Trophoblast cell (in vitro differentiated cells and primary cell): ENCODE data around the gene PIM3.

Source experiments
- DNase-seq, 2 donors: peaks; one replicate each; pipeline ENCODE4 v3.0.0-alpha.2; 2016
- H2AFZ ChIP-seq: 2 replicates; pipeline ENCODE4 v1.6.1; 2013; ENCODE audit warnings: low read length, moderate library complexity, mild to moderate bottlenecking; ENCODE audit not compliant: insufficient read depth, poor library complexity
- H2AK5ac ChIP-seq: 2 replicates; pipeline ENCODE4 v1.6.1; 2013; ENCODE audit warnings: mild to moderate bottlenecking, low read length
- H2BK120ac ChIP-seq: 2 replicates; pipeline ENCODE4 v1.6.1; 2013; ENCODE audit warnings: low read length, mild to moderate bottlenecking, moderate library complexity; ENCODE audit not compliant: insufficient read depth, poor library complexity
- H2BK12ac ChIP-seq: 2 replicates; pipeline ENCODE4 v1.6.1; 2013; ENCODE audit warnings: mild to moderate bottlenecking, low read length, moderate library complexity
- H2BK5ac ChIP-seq: 2 replicates; pipeline ENCODE4 v1.6.1; 2013; ENCODE audit warnings: low read length, low read depth, moderate library complexity, mild to moderate bottlenecking; ENCODE audit not compliant: poor library complexity
- H3K14ac ChIP-seq: 2 replicates; pipeline ENCODE4 v1.6.1; 2013; ENCODE audit warnings: mild to moderate bottlenecking, low read length
- H3K18ac ChIP-seq: 2 replicates; pipeline ENCODE4 v1.6.1; 2013; ENCODE audit warnings: mild to moderate bottlenecking, low read length
- H3K23ac ChIP-seq: 2 replicates; pipeline ENCODE4 v1.6.1; 2013; ENCODE audit warnings: low read length
- H3K27ac ChIP-seq: 2 replicates; pipeline ENCODE4 v1.5.1; 2013; ENCODE audit warnings: low read depth, mild to moderate bottlenecking, inconsistent platforms, low read length, moderate library complexity
- H3K27me3 ChIP-seq: 2 replicates; pipeline ENCODE4 v1.6.1; 2013; ENCODE audit warnings: inconsistent platforms, mild to moderate bottlenecking, low read length, moderate library complexity; ENCODE audit not compliant: insufficient read depth
- H3K36me3 ChIP-seq, 2 experiments: 1 replicate in 1 of 2; 2 replicates in 1 of 2; pipeline ENCODE4 v1.6.1; 2013; ENCODE audit warnings: low read length in 2 of 2, mild to moderate bottlenecking in 2 of 2, moderate library complexity in 1 of 2; ENCODE audit not compliant: insufficient read depth in 2 of 2, control insufficient read depth in 1 of 2
- H3K4ac ChIP-seq: 2 replicates; pipeline ENCODE4 v1.6.1; 2013; ENCODE audit warnings: low read depth, mild to moderate bottlenecking, low read length, moderate library complexity
- H3K4me1 ChIP-seq, 2 experiments: 1 replicate in 1 of 2; 2 replicates in 1 of 2; pipeline ENCODE4 v1.6.1; 2013; ENCODE audit warnings: low read length in 2 of 2, mild to moderate bottlenecking in 2 of 2, moderate library complexity in 1 of 2; ENCODE audit not compliant: insufficient read depth in 2 of 2, control insufficient read depth in 1 of 2
- H3K4me2 ChIP-seq: 2 replicates; pipeline ENCODE4 v1.6.1; 2013; ENCODE audit warnings: inconsistent platforms, mild to moderate bottlenecking, low read length, moderate library complexity
- H3K4me3 ChIP-seq: 2 replicates; pipeline ENCODE4 v1.5.1; 2013; ENCODE audit warnings: mild to moderate bottlenecking, low read depth, low read length, inconsistent platforms
- H3K79me1 ChIP-seq: one replicate; pipeline ENCODE4 v1.6.1; 2013; ENCODE audit warnings: low read length
- H3K79me2 ChIP-seq: 2 replicates; pipeline ENCODE4 v1.6.1; 2013; ENCODE audit warnings: low read length, mild to moderate bottlenecking; ENCODE audit not compliant: control insufficient read depth, insufficient read depth, poor library complexity
- H3K9ac ChIP-seq: 2 replicates; pipeline ENCODE4 v1.6.1; 2013; ENCODE audit warnings: mild to moderate bottlenecking, low read length
- H3K9me3 ChIP-seq: 2 replicates; pipeline ENCODE4 v1.6.1; 2013; ENCODE audit warnings: low read depth, mild to moderate bottlenecking, control low read depth, inconsistent platforms, low read length; ENCODE audit not compliant: insufficient read depth
- H4K12ac ChIP-seq: 2 replicates; pipeline ENCODE4 v1.6.1; 2013; ENCODE audit warnings: low read depth, mild to moderate bottlenecking, low read length, moderate library complexity
- H4K8ac ChIP-seq: 2 replicates; pipeline ENCODE4 v1.6.1; 2013; ENCODE audit warnings: low read depth, mild to moderate bottlenecking, low read length, moderate library complexity
- H4K91ac ChIP-seq: one replicate; pipeline ENCODE4 v1.6.1; 2013; ENCODE audit warnings: low read depth, mild to moderate bottlenecking, low read length, moderate library complexity
- WGBS: extraction: QIAGEN DNeasy Blood & Tissue Kit; methylation state at CpG from one replicate; pipeline ENCODE4 v1.1.7; 2013; ENCODE audit warnings: missing lambda C conversion rate; ENCODE audit not compliant: insufficient read length, insufficient coverage; ENCODE audit errors: extremely low coverage; 5-methylcytosine and 5-hydroxymethylcytosine counted together

Gene PIM3

DNA sequence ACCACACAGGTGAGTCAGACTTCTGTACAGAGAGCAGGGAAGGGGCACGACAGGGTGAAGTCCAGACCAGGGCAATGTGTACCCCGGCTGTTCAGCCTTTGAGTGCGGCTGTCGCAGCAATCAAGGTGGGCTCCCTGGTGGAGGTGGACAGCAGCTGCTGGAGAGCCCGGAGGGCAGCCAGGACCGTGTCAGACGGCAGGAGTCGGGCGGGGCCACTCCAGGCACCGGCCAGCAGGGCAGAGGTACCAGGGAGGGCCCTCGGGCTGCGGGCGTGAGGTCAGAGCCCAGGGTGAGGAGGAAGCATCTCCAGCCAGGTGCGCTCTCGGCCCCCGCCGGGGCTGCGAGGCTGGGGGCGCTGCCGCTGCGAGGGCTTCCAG, 802 bp upstream of the PIM3 start:
- peak overlapping the region; percentile 90 for H3K14ac ChIP-seq
- peak overlapping the region; percentile 66 for H3K4ac ChIP-seq
- peak overlapping the region; percentile 64 for H2AFZ ChIP-seq
- peaks cover 17 to 27% of the 10 kb centered on the region in 2 experiments for H3K4me1 ChIP-seq
- peaks cover 25% of the 10 kb centered on the region for H3K79me2 ChIP-seq
- peak; percentile 89 to 93 for DNase-seq
- H4K12ac ChIP-seq, result peak overlapping the region; percentile 90
- peak overlapping the region; percentile 16 for H2BK12ac ChIP-seq
- H3K23ac ChIP-seq, result no peak overlapping the region
- peak overlapping the region; percentile 75 for H3K4me3 ChIP-seq
- H2BK120ac ChIP-seq, result peak overlapping the region; percentile 72
- H4K8ac ChIP-seq, result peak overlapping the region; percentile 95
- peak overlapping the region; percentile 74 for H2BK5ac ChIP-seq
- no CpG with 5 or more reads among the region's 21 CpGs for WGBS
- peak overlapping the region; percentile 11 for H2AK5ac ChIP-seq
- H3K4me2 ChIP-seq, result peak overlapping the region; percentile 74
- peaks cover 37% of the 10 kb centered on the region for H3K79me1 ChIP-seq
- peak overlapping the region; percentile 69 for H3K18ac ChIP-seq
- H3K9ac ChIP-seq, result peak overlapping the region; percentile 49
- peaks cover 2% of the 10 kb centered on the region for H3K9me3 ChIP-seq
- peaks cover 27 to 28% of the 10 kb centered on the region in 2 experiments for H3K36me3 ChIP-seq
- peak overlapping the region; percentile 78 for H3K27ac ChIP-seq
- peak overlapping the region; percentile 72 for H4K91ac ChIP-seq
- no peaks in the 10 kb centered on the region for H3K27me3 ChIP-seq

- H3K79me2 ChIP-seq, result peaks cover 27% of the 10 kb centered on the region
- H3K4me2 ChIP-seq, result peak overlapping the region; percentile 74
- peak overlapping the region; percentile 84 for H2BK120ac ChIP-seq
- peaks cover 2% of the 10 kb centered on the region for H3K9me3 ChIP-seq
- peak overlapping the region; percentile 92 for H3K4me3 ChIP-seq
- H3K9ac ChIP-seq, result peak overlapping the region; percentile 90
- H2AK5ac ChIP-seq, result no peak overlapping the region
- no peak overlapping the region for H3K23ac ChIP-seq
- H2BK5ac ChIP-seq, result peak overlapping the region; percentile 84
- H4K91ac ChIP-seq, result peak overlapping the region; percentile 90
- H3K4ac ChIP-seq, result peak overlapping the region; percentile 97
- peaks cover 39% of the 10 kb centered on the region for H3K79me1 ChIP-seq
- H3K27ac ChIP-seq, result peak overlapping the region; percentile 92
- peaks cover 31 to 32% of the 10 kb centered on the region in 2 experiments for H3K36me3 ChIP-seq
- no CpG with 5 or more reads among the region's 84 CpGs for whole genome bisulfite sequencing
- H4K12ac ChIP-seq, result no peak overlapping the region
- no peaks in the 10 kb centered on the region for H3K27me3 ChIP-seq
- no peak overlapping the region for H2AFZ ChIP-seq
- DNase-seq, result peak; percentile 70 to 79
- H3K4me1 ChIP-seq, result peaks cover 28 to 40% of the 10 kb centered on the region in 2 experiments
- H3K18ac ChIP-seq, result peak overlapping the region; percentile 97
- H2BK12ac ChIP-seq, result no peak overlapping the region
- H4K8ac ChIP-seq, result peak overlapping the region; percentile 57
- peak overlapping the region; percentile 89 for H3K14ac ChIP-seq
Measured at GRCh38 chr22:49961005-49961600, 531 bp downstream of the PIM3 start.

GRCh38 chr22:49961601-49962011, 1.0 kb downstream of the PIM3 start:
- peak overlapping the region; percentile 81 for H3K9ac ChIP-seq
- WGBS, result no CpG with 5 or more reads among the region's 49 CpGs
- no peak for DNase-seq

DNA sequence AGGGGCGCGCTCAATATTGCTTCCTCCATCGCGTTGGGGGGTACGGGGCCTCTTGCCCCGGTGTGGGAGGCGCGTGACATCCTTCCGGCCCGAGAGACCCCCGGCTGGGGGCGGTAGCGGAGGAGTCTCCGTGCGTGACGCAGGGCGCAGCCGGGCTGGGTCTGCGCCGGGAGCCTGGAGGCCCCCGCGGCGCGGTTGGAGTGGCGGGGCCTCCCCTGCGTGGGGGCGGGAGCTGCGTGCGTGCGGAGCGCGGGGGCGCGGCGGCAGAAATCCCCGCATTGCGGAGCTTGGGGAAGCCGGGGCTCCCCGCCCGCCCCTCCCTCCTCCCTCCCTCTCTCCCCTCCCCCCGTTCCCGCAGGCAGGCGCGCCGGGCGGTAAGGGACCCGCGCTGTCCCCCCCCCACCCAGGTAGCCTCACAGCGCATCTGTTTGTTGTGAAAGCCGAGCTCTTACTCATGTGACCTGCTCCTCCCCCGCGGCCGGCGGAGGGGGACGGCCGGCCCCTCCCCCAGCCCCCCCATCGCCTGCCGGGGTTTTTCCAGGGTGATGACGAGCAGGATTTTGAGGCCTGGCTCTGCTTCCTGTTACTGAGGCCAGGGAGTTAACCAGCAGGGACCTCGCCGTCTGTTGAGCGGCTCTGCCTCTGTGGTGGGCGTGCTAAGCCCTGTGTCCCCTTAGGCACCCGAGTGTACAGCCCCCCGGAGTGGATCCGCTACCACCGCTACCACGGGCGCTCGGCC, 1.6 kb downstream of the PIM3 start:
- peak overlapping the region; percentile 81 for H3K9ac ChIP-seq
- WGBS, result no CpG with 5 or more reads among the region's 70 CpGs
- H3K79me1 ChIP-seq, result peaks cover 43% of the 10 kb centered on the region

More at GRCh38 chr22:49961601-49962011, 1.0 kb downstream of the PIM3 start:
- Histone ChIP-seq H3K4me2 (peak overlapping the region; percentile 74), H3K4ac (peak overlapping the region; percentile 97), H3K4me1 (peaks cover 33 to 45% of the 10 kb centered on the region in 2 experiments), H2BK12ac (peak overlapping the region; percentile 10), H3K14ac (peak overlapping the region; percentile 83), H3K36me3 (peaks cover 31 to 32% of the 10 kb centered on the region in 2 experiments), H3K79me1 (peaks cover 41% of the 10 kb centered on the region), H4K91ac (peak overlapping the region; percentile 90), H4K12ac (peak overlapping the region; percentile 39), H2AFZ (peak overlapping the region; percentile 43), H3K27ac (peak overlapping the region; percentile 92), H2BK5ac (peak overlapping the region; percentile 77), H3K9me3 (peaks cover 2% of the 10 kb centered on the region), H2BK120ac (peak overlapping the region; percentile 76), H3K4me3 (peak overlapping the region; percentile 92), H2AK5ac (peak overlapping the region; percentile 31), H3K18ac (peak overlapping the region; percentile 78), H3K23ac (no peak overlapping the region), H3K79me2 (peaks cover 27% of the 10 kb centered on the region), H4K8ac (peak overlapping the region; percentile 37), H3K27me3 (no peaks in the 10 kb centered on the region)

More for the DNA sequence above, 1.6 kb downstream of the PIM3 start:
- Histone ChIP-seq H3K9me3 (peaks cover 2% of the 10 kb centered on the region), H3K23ac (no peak overlapping the region), H3K4me1 (peaks cover 39 to 51% of the 10 kb centered on the region in 2 experiments), H3K36me3 (peaks cover 31 to 32% of the 10 kb centered on the region in 2 experiments), H4K8ac (peak overlapping the region; percentile 67), H3K14ac (peak overlapping the region; percentile 83), H2AFZ (peak overlapping the region; percentile 43), H3K18ac (peak overlapping the region; percentile 88), H2BK120ac (peak overlapping the region; percentile 76), H4K91ac (peak overlapping the region; percentile 90), H4K12ac (peak overlapping the region; percentile 39), H2BK5ac (peak overlapping the region; percentile 77), H3K4ac (peak overlapping the region; percentile 97), H3K4me2 (peak overlapping the region; percentile 74), H2BK12ac (peak overlapping the region; percentile 37), H2AK5ac (peak overlapping the region; percentile 47), H3K27ac (peak overlapping the region; percentile 92), H3K27me3 (no peaks in the 10 kb centered on the region), H3K79me2 (peaks cover 27% of the 10 kb centered on the region), H3K4me3 (peak overlapping the region; percentile 92)
- DNase-seq, result peak; percentile 64 to 69
